SK-N-SH treated with all-trans-retinoic acid at 6 μM for 48 hours (cell line): Measurements from ENCODE around the gene MYO3B.

Experiments used
- ARNTL ChIP-seq: fragments of 450-650 bp; formaldehyde crosslinking; IDR thresholded peaks from 2 replicates; pipeline ENCODE4 v1.5.0; 2020; ENCODE audit warnings: low read depth, mild to moderate bottlenecking, moderate library complexity, borderline replicate concordance
- ISL1 ChIP-seq: fragments of 250-450 bp; sonication (Bioruptor Pico); IDR thresholded peaks from 2 replicates; pipeline ENCODE4 v2.1.2; 2022; ENCODE audit warnings: mild to moderate bottlenecking, moderate library complexity
- OSR1 ChIP-seq: fragments of 250-450 bp; sonication (Bioruptor Pico); IDR thresholded peaks from 2 replicates; pipeline ENCODE4 v1.8.0; 2022; ENCODE audit warnings: moderate library complexity, mild to moderate bottlenecking, inconsistent platforms
- RARB ChIP-seq: fragments of 250-450 bp; sonication (Bioruptor Pico); IDR thresholded peaks from 2 replicates; pipeline ENCODE4 v1.8.0; 2021; ENCODE audit warnings: mild to moderate bottlenecking, moderate library complexity
- SNAI2 ChIP-seq: fragments of 250-450 bp; sonication (Bioruptor Pico); IDR thresholded peaks from 2 replicates; pipeline ENCODE4 v1.5.0; 2020; ENCODE audit warnings: mild to moderate bottlenecking, moderate library complexity
- TCF4 ChIP-seq: fragments of 250-450 bp; sonication (Bioruptor Pico); IDR thresholded peaks from 2 replicates; pipeline ENCODE4 v1.8.0; 2021; ENCODE audit warnings: mild to moderate bottlenecking, moderate library complexity, borderline replicate concordance
- TOX ChIP-seq: fragments of 250-450 bp; sonication (Bioruptor Pico); IDR thresholded peaks from 2 replicates; pipeline ENCODE4 v1.8.0; 2021; ENCODE audit warnings: mild to moderate bottlenecking, moderate library complexity, borderline replicate concordance
- ZC3H10 ChIP-seq: fragments of 250-450 bp; sonication (Bioruptor Pico); IDR thresholded peaks from 2 replicates; pipeline ENCODE4 v1.5.1; 2021; ENCODE audit warnings: mild to moderate bottlenecking, moderate library complexity
- ZFP3 ChIP-seq: fragments of 250-450 bp; sonication (Bioruptor Pico); IDR thresholded peaks from 2 replicates; pipeline ENCODE4 v1.5.0; 2020; ENCODE audit warnings: mild to moderate bottlenecking, moderate library complexity
- ZFP30 ChIP-seq: fragments of 450-650 bp; formaldehyde crosslinking; IDR thresholded peaks from 2 replicates; pipeline ENCODE4 v1.5.0; 2022; ENCODE audit warnings: mild to moderate bottlenecking, moderate library complexity
- ZNF565 ChIP-seq: fragments of 450-650 bp; formaldehyde crosslinking; conservative IDR thresholded peaks from 2 replicates; pipeline ENCODE4 v1.5.0; 2020; ENCODE audit warnings: low read depth, mild to moderate bottlenecking, moderate library complexity
- TF ChIP-seq, protein P1 (sequence below): fragments of 250-450 bp; sonication (Bioruptor Pico); IDR thresholded peaks from 2 replicates; pipeline ENCODE4 v1.8.0; 2020; ENCODE audit warnings: mild to moderate bottlenecking, moderate library complexity, borderline replicate concordance
- TF ChIP-seq, protein P2 (sequence below): fragments of 250-450 bp; sonication (Bioruptor Pico); IDR thresholded peaks from 2 replicates; pipeline ENCODE4 v1.5.0; 2020; ENCODE audit warnings: mild to moderate bottlenecking, moderate library complexity
- TF ChIP-seq, protein P3 (sequence below): fragments of 250-450 bp; sonication (Bioruptor Pico); IDR thresholded peaks from 2 replicates; pipeline ENCODE4 v1.5.1; 2020; ENCODE audit warnings: low read depth, mild to moderate bottlenecking, moderate library complexity

DNA sequence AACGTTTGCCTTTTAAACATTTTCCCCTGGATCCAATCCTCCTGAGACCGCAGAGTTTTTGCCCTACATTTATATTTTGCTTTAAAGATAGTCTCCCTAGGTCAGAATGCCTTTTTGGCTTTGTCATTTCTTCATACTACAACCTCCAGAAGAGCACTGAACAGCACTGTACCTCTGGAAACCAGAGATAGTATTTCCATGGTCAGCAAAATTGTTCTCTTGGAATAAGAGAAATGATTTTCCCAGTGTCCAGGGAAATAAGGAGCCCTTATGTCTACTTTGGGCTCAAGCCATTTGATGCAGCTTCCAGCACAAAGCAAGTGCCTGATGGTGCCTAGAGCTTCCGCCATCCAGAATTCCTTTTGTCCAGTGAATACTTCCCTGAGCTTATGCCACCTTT, 461.7 kb downstream of the MYO3B start:
- no peak for TF ChIP-seq ZFP3 (CRISPR knock-in tag)
- no peak for TF ChIP-seq OSR1 (CRISPR knock-in tag)
- no peak for TF ChIP-seq ISL1 (CRISPR knock-in tag)
- TF ChIP-seq ARNTL (CRISPR knock-in tag), result no peak
- TF ChIP-seq ZNF565 (CRISPR knock-in tag), result no peak
- no peak for TF ChIP-seq ZC3H10 (CRISPR knock-in tag)
- TF ChIP-seq, protein P1, sequence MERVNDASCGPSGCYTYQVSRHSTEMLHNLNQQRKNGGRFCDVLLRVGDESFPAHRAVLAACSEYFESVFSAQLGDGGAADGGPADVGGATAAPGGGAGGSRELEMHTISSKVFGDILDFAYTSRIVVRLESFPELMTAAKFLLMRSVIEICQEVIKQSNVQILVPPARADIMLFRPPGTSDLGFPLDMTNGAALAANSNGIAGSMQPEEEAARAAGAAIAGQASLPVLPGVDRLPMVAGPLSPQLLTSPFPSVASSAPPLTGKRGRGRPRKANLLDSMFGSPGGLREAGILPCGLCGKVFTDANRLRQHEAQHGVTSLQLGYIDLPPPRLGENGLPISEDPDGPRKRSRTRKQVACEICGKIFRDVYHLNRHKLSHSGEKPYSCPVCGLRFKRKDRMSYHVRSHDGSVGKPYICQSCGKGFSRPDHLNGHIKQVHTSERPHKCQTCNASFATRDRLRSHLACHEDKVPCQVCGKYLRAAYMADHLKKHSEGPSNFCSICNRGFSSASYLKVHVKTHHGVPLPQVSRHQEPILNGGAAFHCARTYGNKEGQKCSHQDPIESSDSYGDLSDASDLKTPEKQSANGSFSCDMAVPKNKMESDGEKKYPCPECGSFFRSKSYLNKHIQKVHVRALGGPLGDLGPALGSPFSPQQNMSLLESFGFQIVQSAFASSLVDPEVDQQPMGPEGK (CRISPR knock-in tag), result no peak
- no peak for TF ChIP-seq ZFP30 (CRISPR knock-in tag)
- TF ChIP-seq TCF4, result no peak
- TF ChIP-seq SNAI2 (CRISPR knock-in tag), result no peak
- no peak for TF ChIP-seq RARB (CRISPR knock-in tag)
- TF ChIP-seq, protein P2, sequence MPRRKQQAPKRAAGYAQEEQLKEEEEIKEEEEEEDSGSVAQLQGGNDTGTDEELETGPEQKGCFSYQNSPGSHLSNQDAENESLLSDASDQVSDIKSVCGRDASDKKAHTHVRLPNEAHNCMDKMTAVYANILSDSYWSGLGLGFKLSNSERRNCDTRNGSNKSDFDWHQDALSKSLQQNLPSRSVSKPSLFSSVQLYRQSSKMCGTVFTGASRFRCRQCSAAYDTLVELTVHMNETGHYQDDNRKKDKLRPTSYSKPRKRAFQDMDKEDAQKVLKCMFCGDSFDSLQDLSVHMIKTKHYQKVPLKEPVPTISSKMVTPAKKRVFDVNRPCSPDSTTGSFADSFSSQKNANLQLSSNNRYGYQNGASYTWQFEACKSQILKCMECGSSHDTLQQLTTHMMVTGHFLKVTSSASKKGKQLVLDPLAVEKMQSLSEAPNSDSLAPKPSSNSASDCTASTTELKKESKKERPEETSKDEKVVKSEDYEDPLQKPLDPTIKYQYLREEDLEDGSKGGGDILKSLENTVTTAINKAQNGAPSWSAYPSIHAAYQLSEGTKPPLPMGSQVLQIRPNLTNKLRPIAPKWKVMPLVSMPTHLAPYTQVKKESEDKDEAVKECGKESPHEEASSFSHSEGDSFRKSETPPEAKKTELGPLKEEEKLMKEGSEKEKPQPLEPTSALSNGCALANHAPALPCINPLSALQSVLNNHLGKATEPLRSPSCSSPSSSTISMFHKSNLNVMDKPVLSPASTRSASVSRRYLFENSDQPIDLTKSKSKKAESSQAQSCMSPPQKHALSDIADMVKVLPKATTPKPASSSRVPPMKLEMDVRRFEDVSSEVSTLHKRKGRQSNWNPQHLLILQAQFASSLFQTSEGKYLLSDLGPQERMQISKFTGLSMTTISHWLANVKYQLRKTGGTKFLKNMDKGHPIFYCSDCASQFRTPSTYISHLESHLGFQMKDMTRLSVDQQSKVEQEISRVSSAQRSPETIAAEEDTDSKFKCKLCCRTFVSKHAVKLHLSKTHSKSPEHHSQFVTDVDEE (CRISPR knock-in tag), result no peak
- TF ChIP-seq, protein P3, sequence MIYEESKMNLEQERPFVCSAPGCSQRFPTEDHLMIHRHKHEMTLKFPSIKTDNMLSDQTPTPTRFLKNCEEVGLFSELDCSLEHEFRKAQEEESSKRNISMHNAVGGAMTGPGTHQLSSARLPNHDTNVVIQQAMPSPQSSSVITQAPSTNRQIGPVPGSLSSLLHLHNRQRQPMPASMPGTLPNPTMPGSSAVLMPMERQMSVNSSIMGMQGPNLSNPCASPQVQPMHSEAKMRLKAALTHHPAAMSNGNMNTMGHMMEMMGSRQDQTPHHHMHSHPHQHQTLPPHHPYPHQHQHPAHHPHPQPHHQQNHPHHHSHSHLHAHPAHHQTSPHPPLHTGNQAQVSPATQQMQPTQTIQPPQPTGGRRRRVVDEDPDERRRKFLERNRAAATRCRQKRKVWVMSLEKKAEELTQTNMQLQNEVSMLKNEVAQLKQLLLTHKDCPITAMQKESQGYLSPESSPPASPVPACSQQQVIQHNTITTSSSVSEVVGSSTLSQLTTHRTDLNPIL, result no peak
- TF ChIP-seq TOX (CRISPR knock-in tag), result no peak
